Measurements from ENCODE around the gene KIF2B.

- no peak for TF ChIP-seq CTCF (IDR thresholded peaks at IDR 0.05 in 4 of 5, conservative IDR thresholded peaks at IDR 0.05 in 1 of 5)
- no peak for TF ChIP-seq POLR2A (IDR thresholded peaks at IDR 0.05)
These were observed 42.4 kb upstream of the KIF2B start for GRCh38 chr17:53780320-53780719.
